Kasumi-1 (cell line): ENCODE data around the gene METTL14.

Source experiments
- DNase-seq, 2 experiments: peaks; one replicate each; lab custom pipeline; 2025; lab: John Stamatoyannopoulos, UW

METTL14 gene

GRCh38 chr4:118759481-118759880 is 74.3 kb downstream of the METTL14 start:
- DNase-seq = no peak

- DNase-seq = no peak
Observed at GRCh38 chr4:118760092-118760491, 74.9 kb downstream of the METTL14 start.

- DNase-seq = no peak
Observed at GRCh38 chr4:118760493-118760892, 75.3 kb downstream of the METTL14 start.

DNA sequence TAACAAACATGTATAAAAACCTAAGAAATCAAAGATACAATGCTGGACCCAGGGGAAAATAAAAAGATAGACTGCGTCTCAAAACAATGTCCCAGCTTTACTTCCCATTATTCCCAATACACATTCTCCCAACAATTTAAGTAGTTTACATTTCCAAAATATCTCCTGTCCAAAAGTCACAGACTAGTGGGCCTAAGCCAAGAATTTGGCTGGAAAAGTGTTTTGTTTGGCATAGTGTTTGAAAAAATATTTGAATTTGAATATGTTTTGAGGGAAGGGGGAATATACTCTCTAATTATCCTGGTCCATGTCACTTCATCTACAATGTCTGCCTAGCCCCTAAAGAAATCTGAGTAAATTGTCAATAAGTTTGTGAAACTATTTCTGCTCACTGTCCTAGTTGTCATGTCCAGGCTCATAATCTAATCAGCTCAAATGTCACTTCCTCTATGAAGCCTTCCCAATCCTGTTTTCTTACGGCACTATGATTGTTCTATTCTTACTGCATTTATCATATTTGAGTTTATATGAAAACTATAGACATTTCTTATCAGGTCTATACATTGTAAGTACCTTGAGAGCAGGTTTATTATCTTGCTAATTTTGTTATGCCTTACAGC is 76.3 kb downstream of the METTL14 start:
- DNase-seq = no peak

GRCh38 chr4:118762155-118762554 is 77.0 kb downstream of the METTL14 start:
- no peak for DNase-seq

- no peak for DNase-seq
Observed at GRCh38 chr4:118762730-118763477, 77.7 kb downstream of the METTL14 start.
